Activated CD8-positive, alpha-beta T cell treated with anti-CD3 and anti-CD28 coated beads for 36 hours (primary cell): ENCODE measurements around the gene ERBB4. TPM values are rescaled to one million over a fixed set of nuclear protein-coding genes. Genes with fewer than 3 reads are reported as not detected.

ENCODE experiments used
- ATAC-seq: fragments of 200-7000 bp; cut with Tn5 transposase; one replicate; pipeline ENCODE4 v1.10.0; 2021; ENCODE audit warnings: mild to moderate bottlenecking, moderate library complexity
- CTCF ChIA-PET: fragments of 350-600 bp; sonication (Branson Sonifier 250); formaldehyde crosslinking; loops from one replicate; lab custom pipeline; 2021; ENCODE audit warnings: antibody characterized with exemption; lab: Charles Lee
- POLR2A ChIA-PET: fragments of 350-600 bp; sonication (Branson Sonifier 250); formaldehyde crosslinking; loops from one replicate; lab custom pipeline; 2021; ENCODE audit warnings: antibody characterized with exemption; lab: Charles Lee
- DNase-seq: peaks from one replicate; pipeline ENCODE4 v3.0.0-alpha.2; 2020
- H3K27ac Mint-ChIP-seq: one replicate; pipeline ENCODE4 v1.8.0; 2021; ENCODE audit warnings: mild to moderate bottlenecking, mixed read lengths
- H3K27me3 Mint-ChIP-seq: one replicate; pipeline ENCODE4 v1.8.0; 2021; ENCODE audit warnings: mixed read lengths
- H3K36me3 Mint-ChIP-seq: one replicate; pipeline ENCODE4 v1.8.0; 2021; ENCODE audit warnings: low read depth, mixed read lengths
- H3K4me1 Mint-ChIP-seq: one replicate; pipeline ENCODE4 v1.8.0; 2021; ENCODE audit warnings: low read depth, mixed read lengths
- H3K4me3 Mint-ChIP-seq: one replicate; pipeline ENCODE4 v1.8.0; 2021; ENCODE audit warnings: mild to moderate bottlenecking, moderate library complexity, mixed read lengths
- H3K9me3 Mint-ChIP-seq: one replicate; pipeline ENCODE4 v1.8.0; 2021; ENCODE audit warnings: mixed read lengths
- intact Hi-C: fragments of 100-400 bp; cut with micrococcal nuclease; formaldehyde crosslinking; loops from one replicate; pipeline ENCODE4 v1.10.0; 2022
- total RNA-seq, 2 experiments: library from RNA; stranded (reverse); gene quantifications; one replicate each; pipeline ENCODE4 v1.2.3, GENCODE V29; 2021
- TF ChIP-seq, protein P1 (sequence below): fragments of 200-600 bp; IDR thresholded peaks from one replicate; pipeline ENCODE4 v1.8.0; 2022; ENCODE audit warnings: antibody characterized with exemption, mild to moderate bottlenecking

ERBB4 gene
- total RNA-seq, 2 experiments from 2014 or later, result not detected

DNA sequence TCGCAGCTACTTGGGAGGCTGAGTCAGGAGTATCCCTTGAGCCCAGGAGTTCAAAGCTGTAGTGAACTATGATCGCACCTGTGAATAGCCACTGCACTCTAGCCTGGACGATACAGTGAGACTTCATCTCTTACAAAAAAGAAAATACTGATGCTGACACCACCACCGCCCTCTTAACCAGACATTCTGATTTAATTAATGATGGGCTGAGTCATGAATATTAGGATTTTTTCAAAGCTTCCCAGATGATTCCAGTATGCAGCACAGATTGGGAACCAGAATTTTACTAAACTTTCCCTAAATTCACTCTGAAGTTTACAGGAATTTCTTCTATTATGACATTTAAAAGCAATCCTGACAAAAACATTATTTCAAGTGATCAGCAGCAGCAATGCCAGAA, 130.1 kb downstream of the ERBB4 start:
- CTCF ChIA-PET, result no interaction called here
- Mint-ChIP-seq H3K4me3 (no peak overlapping the region), H3K27ac (no peak overlapping the region), H3K9me3 (peaks cover 2% of the 10 kb centered on the region), H3K36me3 (no peaks in the 10 kb centered on the region), H3K27me3 (no peaks in the 10 kb centered on the region), H3K4me1 (no peaks in the 10 kb centered on the region)
- no peak for ATAC-seq
- intact Hi-C loops, result no loop called here
- POLR2A ChIA-PET, result interaction anchor here (0.6 kb wide), 1 partner anchor 1185 kb away, joined by 3 read pairs; no protein-coding TSS in a partner anchor
- TF ChIP-seq, protein P1, sequence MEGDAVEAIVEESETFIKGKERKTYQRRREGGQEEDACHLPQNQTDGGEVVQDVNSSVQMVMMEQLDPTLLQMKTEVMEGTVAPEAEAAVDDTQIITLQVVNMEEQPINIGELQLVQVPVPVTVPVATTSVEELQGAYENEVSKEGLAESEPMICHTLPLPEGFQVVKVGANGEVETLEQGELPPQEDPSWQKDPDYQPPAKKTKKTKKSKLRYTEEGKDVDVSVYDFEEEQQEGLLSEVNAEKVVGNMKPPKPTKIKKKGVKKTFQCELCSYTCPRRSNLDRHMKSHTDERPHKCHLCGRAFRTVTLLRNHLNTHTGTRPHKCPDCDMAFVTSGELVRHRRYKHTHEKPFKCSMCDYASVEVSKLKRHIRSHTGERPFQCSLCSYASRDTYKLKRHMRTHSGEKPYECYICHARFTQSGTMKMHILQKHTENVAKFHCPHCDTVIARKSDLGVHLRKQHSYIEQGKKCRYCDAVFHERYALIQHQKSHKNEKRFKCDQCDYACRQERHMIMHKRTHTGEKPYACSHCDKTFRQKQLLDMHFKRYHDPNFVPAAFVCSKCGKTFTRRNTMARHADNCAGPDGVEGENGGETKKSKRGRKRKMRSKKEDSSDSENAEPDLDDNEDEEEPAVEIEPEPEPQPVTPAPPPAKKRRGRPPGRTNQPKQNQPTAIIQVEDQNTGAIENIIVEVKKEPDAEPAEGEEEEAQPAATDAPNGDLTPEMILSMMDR, result no peak
- no peak for DNase-seq

DNA sequence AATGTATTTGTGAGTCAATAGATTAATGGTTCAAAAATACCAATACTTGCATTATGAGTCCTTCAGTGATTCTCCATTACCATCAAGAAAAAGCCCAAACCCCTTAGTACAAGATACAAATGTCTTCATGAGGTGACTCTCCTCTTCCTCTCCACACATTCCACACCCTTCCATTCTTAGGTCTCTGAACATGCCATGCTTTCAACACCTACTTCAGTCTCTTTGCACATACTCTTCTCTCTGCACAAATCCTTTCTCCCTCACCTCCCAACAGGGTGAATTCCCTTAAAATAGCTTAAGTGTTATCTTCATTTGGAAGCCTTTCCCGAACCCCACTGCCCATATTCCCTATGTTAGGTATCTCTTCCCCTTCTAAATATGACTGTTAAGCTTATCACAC, 131.9 kb downstream of the ERBB4 start:
- TF ChIP-seq, protein P1, result no peak
- Mint-ChIP-seq H3K9me3 (peaks cover 4% of the 10 kb centered on the region), H3K27ac (no peak overlapping the region), H3K36me3 (no peaks in the 10 kb centered on the region), H3K4me1 (no peaks in the 10 kb centered on the region), H3K4me3 (no peak overlapping the region), H3K27me3 (no peaks in the 10 kb centered on the region)
- intact Hi-C loops, result no loop called here
- CTCF ChIA-PET, result no interaction called here
- POLR2A ChIA-PET, result no interaction called here
- ATAC-seq (no peak), DNase-seq (no peak)

DNA sequence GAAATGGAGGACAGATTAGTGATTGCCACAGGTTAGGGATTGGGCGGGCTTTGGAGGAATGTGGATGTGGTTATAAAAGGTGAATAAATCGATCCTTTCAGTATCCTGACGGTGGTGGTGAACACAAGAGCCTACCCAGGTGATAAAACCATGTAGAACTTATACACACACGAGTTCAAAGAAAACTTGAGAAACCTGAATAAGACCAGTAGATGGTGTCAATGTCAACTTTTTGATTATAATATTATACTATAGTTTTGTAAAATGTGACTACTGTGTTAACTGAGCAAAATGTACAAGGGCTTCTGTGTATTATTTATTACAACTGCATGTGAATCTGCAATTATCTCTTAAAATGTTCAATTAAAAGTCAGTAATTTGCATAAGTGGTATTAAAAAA, 136.3 kb downstream of the ERBB4 start:
- ATAC-seq, result no peak
- H3K4me3 Mint-ChIP-seq, result no peak overlapping the region
- no peaks in the 10 kb centered on the region for H3K27me3 Mint-ChIP-seq
- ChIA-PET CTCF (no interaction called here), POLR2A (no interaction called here)
- H3K4me1 Mint-ChIP-seq, result no peaks in the 10 kb centered on the region
- intact Hi-C loops, result no loop called here
- H3K9me3 Mint-ChIP-seq, result peaks cover 4% of the 10 kb centered on the region
- H3K27ac Mint-ChIP-seq, result no peak overlapping the region
- TF ChIP-seq, protein P1, result no peak
- H3K36me3 Mint-ChIP-seq, result no peaks in the 10 kb centered on the region
- DNase-seq, result no peak

DNA sequence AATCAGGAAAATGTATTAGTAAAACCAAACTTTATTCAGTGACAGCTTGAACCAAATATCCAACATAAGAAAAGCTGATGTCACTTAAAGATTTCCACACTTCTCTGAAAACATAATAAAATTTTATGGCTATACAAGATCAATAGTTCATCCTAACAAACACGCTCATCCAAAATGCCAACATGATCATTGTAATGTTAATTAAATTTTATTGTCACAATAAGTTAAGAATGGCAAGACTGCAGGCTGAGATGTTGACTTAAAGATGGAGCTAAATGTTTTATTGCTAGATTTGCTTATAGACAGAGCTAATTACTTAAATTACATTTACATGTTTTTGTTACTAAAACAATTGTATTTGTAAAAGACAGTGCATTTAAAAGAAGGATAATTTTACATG, 140.3 kb downstream of the ERBB4 start:
- TF ChIP-seq, protein P1, result no peak
- Mint-ChIP-seq H3K4me3 (no peak overlapping the region), H3K4me1 (no peaks in the 10 kb centered on the region), H3K27ac (no peak overlapping the region), H3K9me3 (no peaks in the 10 kb centered on the region), H3K36me3 (no peaks in the 10 kb centered on the region), H3K27me3 (no peaks in the 10 kb centered on the region)
- CTCF ChIA-PET, result no interaction called here
- ATAC-seq, result no peak
- intact Hi-C loops, result no loop called here
- POLR2A ChIA-PET, result no interaction called here
- no peak for DNase-seq

DNA sequence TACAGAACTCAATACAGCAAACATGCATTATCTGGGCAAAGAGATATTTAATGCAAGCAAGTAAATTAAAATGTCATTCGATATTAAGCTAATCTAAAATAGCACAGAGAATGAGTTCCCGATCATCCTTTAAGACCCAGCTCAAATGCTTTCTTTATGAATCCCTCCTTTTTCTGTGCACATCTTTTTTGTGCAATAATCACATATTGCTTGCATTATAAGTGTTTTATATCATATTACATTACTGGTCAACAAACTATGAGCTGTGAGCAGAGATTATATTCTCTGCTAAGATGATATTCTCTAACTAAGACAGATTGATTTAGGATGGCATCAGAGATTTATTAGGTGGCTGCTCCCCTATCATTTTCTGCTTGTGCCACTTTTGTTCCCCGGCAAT, 146.1 kb downstream of the ERBB4 start:
- Mint-ChIP-seq H3K27ac (no peak overlapping the region), H3K9me3 (no peaks in the 10 kb centered on the region), H3K4me3 (no peak overlapping the region), H3K4me1 (no peaks in the 10 kb centered on the region), H3K36me3 (no peaks in the 10 kb centered on the region), H3K27me3 (no peaks in the 10 kb centered on the region)
- POLR2A ChIA-PET, result no interaction called here
- TF ChIP-seq, protein P1, result no peak
- DNase-seq (no peak), ATAC-seq (no peak)
- CTCF ChIA-PET, result no interaction called here
- intact Hi-C loops, result no loop called here
